ENCODE results near the gene GALNTL6.

- TF ChIP-seq EZH2 (IDR thresholded peaks at IDR 0.05; ENCODE audit: insufficient read depth, poor library complexity, severe bottlenecking) = no peak
- TF ChIP-seq EZH2phosphoT487 (IDR thresholded peaks at IDR 0.05; ENCODE audit: insufficient read depth, low read depth) = no peak
Observed at GRCh38 chr4:172962564-172963353, 1149.6 kb downstream of the GALNTL6 start.
